Measurements from ENCODE around the gene MAZ. TPM values are rescaled to one million over a fixed set of nuclear protein-coding genes. Genes with fewer than 3 reads are reported as not detected.

Gene MAZ
- total and polyA plus RNA-seq, 2 of the 8 experiments (the other 6 are each of a cell fraction or from before 2014, with no cell fraction given), result 219 to 380 TPM

DNA sequence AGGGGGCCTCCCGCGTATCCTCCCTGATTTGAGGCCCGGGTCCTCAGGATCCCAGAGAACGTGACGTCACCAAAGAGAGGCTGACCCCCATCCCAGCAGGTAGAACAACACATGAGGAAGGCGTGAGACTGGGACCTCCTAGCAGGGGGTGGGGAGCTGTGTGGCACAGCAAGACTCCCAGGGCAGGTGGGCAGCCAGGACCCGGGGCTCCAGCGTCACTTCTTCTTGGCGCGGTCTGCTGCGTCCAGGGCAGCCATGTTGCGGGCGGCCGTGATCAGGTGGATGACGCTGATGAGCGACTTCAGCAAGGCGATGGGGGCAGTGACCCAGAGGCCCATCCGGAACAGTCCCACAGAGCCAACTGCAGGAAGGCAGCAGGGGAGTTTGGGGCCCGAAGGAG lies 52.6 kb downstream of the MAZ start:
- peaks cover 9% of the 10 kb centered on the region for H3K79me1 ChIP-seq (ENCODE audit: low read depth, low read length)
- WGBS, 2 experiments (ENCODE audit: extremely low coverage in 1 of 2, insufficient coverage in 1 of 2, insufficient read length in 1 of 2, insufficient replicate concordance in 2 of 2, low coverage in 1 of 2, low lambda C conversion rate in 2 of 2, missing lambda C conversion rate in 1 of 2), result 96% methylated on average over 19 of the region's 19 CpGs; no CpG with 5 or more reads in 1 of the 2 experiments
- TF ChIP-seq RXRA (IDR thresholded peaks at IDR 0.05; ENCODE audit: insufficient read depth, low read depth, low read length) (no peak), NRF1 (IDR thresholded peaks at IDR 0.05; ENCODE audit: low read depth, low read length) (no peak), RFX5 (IDR thresholded peaks at IDR 0.05; ENCODE audit: borderline replicate concordance, low read depth, low read length) (no peak), NANOG (IDR thresholded peaks at IDR 0.05; ENCODE audit: insufficient read depth, low read depth, low read length, poor library complexity, severe bottlenecking) (no peak), SUZ12 (IDR thresholded peaks at IDR 0.05; ENCODE audit: low read length) (no peak), YY1 (IDR thresholded peaks at IDR 0.05; ENCODE audit: low read depth, low read length) (no peak), POU5F1 (IDR thresholded peaks at IDR 0.05; ENCODE audit: low read depth, low read length) (no peak), JUN (IDR thresholded peaks at IDR 0.05; ENCODE audit: low read depth, low read length) (no peak), TEAD4 (IDR thresholded peaks at IDR 0.05; ENCODE audit: low read depth, low read length) (no peak), SP2 (IDR thresholded peaks at IDR 0.05; ENCODE audit: low read length) (no peak)
- TF ChIP-seq, protein P1, sequence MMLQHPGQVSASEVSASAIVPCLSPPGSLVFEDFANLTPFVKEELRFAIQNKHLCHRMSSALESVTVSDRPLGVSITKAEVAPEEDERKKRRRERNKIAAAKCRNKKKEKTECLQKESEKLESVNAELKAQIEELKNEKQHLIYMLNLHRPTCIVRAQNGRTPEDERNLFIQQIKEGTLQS (IDR thresholded peaks at IDR 0.05; ENCODE audit: insufficient read depth, low read depth, low read length), result no peak

More for the DNA sequence above, 52.6 kb downstream of the MAZ start:
- no peak overlapping the region for H2BK20ac ChIP-seq (ENCODE audit: low read length)
- peaks cover 0 to 5% of the 10 kb centered on the region in 2 experiments for H4K20me1 ChIP-seq (replicated peaks in 1 of 2; ENCODE audit: control insufficient read depth in 1 of 2, insufficient read depth in 2 of 2, low read length in 2 of 2)
- H2AK5ac ChIP-seq (ENCODE audit: low read depth, low read length), result no peak overlapping the region
- CTCF ChIA-PET (ENCODE audit: partially characterized antibody), result interaction anchor here (0.7 to 15.0 kb wide), 4 partner anchors 8 to 143 kb away, joined by 3 to 212 read pairs (median 7); partner anchors contain the start of genes MVP and PAGR1
- H4K8ac ChIP-seq (ENCODE audit: extremely low read depth, insufficient read depth, low read length), result no peak overlapping the region
- H2BK5ac ChIP-seq (ENCODE audit: low read depth, low read length), result no peak overlapping the region
- H3K56ac ChIP-seq (replicated peaks; ENCODE audit: insufficient read length, low read depth, low read length), result no peak overlapping the region
- no peak overlapping the region for H2BK12ac ChIP-seq (ENCODE audit: low read depth, low read length)
- H2AFZ ChIP-seq (ENCODE audit: low read length), result no peak overlapping the region
- no peak overlapping the region for H3K27ac ChIP-seq (ENCODE audit: low read depth, low read length)
- no peak overlapping the region for H3K9ac ChIP-seq (replicated peaks in 1 of 4; ENCODE audit: extremely low read depth in 1 of 4, low read depth in 3 of 4, low read length in 3 of 4)
- H3K18ac ChIP-seq (ENCODE audit: extremely low read depth, low read length), result no peak overlapping the region
- H3K4ac ChIP-seq (replicated peaks; ENCODE audit: insufficient read length, low read depth, low read length), result no peak overlapping the region
- H3K36me3 ChIP-seq (ENCODE audit: control insufficient read depth in 2 of 4, insufficient read depth in 4 of 4, low read length in 3 of 4), result peaks cover 0 to 11% (median 6%) of the 10 kb centered on the region in 4 experiments; a peak in 5 of 8 replicates
- no peak for DNase-seq (ENCODE audit: low read depth in 1 of 2, low spot score in 2 of 2)
- peaks cover 8% of the 10 kb centered on the region; the same call in 1 of the 2 replicates for H3K23me2 ChIP-seq (ENCODE audit: low read depth, low read length)
- peaks cover 0 to 4% (median 3%) of the 10 kb centered on the region in 4 experiments; a peak in 3 of 7 replicates for H3K4me1 ChIP-seq (replicated peaks in 1 of 4; ENCODE audit: control insufficient read depth in 3 of 4, insufficient read depth in 4 of 4, low read length in 3 of 4)
- peaks cover 0 to 9% of the 10 kb centered on the region in 2 experiments; a peak in 2 of 4 replicates for H3K79me2 ChIP-seq (ENCODE audit: control insufficient read depth in 1 of 2, insufficient read depth in 2 of 2, low read length in 2 of 2)
- no peak for FAIRE-seq
- no peak overlapping the region for H3K4me3 ChIP-seq (ENCODE audit: extremely low read depth in 1 of 4, insufficient read depth in 2 of 4, low read depth in 3 of 4, low read length in 4 of 4)
- H4K5ac ChIP-seq (ENCODE audit: insufficient read length, low read depth, low read length), result no peak overlapping the region
- H3K4me2 ChIP-seq (ENCODE audit: insufficient read depth in 1 of 2, low read depth in 2 of 2, low read length in 2 of 2), result no peak overlapping the region
- no peak overlapping the region for H3K14ac ChIP-seq (ENCODE audit: insufficient read length)
- no peaks in the 10 kb centered on the region for H3K27me3 ChIP-seq (replicated peaks in 1 of 4; ENCODE audit: control insufficient read depth in 3 of 4, extremely low read depth in 1 of 4, insufficient read depth in 3 of 4, low read length in 3 of 4)
- H3K9me3 ChIP-seq (ENCODE audit: insufficient read depth in 2 of 2, low read depth in 1 of 2, low read length in 1 of 2), result no peaks in the 10 kb centered on the region
- no peak overlapping the region for H4K91ac ChIP-seq (replicated peaks; ENCODE audit: insufficient read length, low read length)
- H2BK15ac ChIP-seq (ENCODE audit: low read length), result no peak overlapping the region
- no peak overlapping the region for H3K23ac ChIP-seq (ENCODE audit: insufficient read length)
- POLR2A ChIA-PET (ENCODE audit: partially characterized antibody), result interaction anchor here (0.7 to 1.6 kb wide), 3 partner anchors 40 to 153 kb away, joined by 3 to 7 read pairs (median 3); partner anchors contain the start of gene SEZ6L2
- no peak overlapping the region for H2BK120ac ChIP-seq (replicated peaks; ENCODE audit: low read depth, low read length)

All from H1 (cell line).